Measurements from ENCODE around the gene RPL32.
"Not testable (repeated sequence)": the region's sequence is repeated elsewhere in the genome, so short reads cannot be mapped to it uniquely, and the experiment has no call there.

Gene RPL32

DNA sequence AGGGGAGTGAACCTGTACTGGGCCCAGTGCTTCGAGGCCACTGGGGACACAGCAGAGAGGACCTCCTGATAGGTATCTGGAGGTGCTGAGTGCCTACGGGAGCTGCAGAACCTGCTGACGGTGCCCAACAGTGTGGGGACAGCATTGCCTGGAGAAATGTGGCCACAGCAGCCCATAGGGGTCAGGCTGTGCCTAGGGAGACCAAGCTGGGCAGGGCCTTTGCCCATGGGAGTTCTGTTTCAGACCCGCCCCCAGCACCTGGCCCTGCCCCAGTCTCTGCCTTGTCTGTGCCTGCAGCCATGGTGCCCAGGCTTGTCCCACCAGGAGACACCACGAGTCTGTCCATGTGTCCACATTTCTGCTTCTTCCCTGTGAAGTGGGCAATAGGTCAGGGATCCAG is 15.3 kb upstream of the RPL32 start:
- TF ChIP-seq CTCF (IDR thresholded peaks at IDR 0.05; ENCODE audit: control extremely low read depth, extremely low read depth, low read depth, missing control alignments) = no peak
- POLR2A ChIA-PET = no interaction called here

GRCh38 chr3:12854565-12854964 is 13.2 kb upstream of the RPL32 start:
- ChIA-PET POLR2A (no interaction called here), CTCF (interaction anchor here (1.2 to 3.2 kb wide), 4 partner anchors 13 to 129 kb away, joined by 3 to 17 read pairs (median 8); partner anchors contain the start of gene RPL32)
- TF ChIP-seq CTCF (IDR thresholded peaks at IDR 0.05; ENCODE audit: control extremely low read depth, extremely low read depth, low read depth, missing control alignments) = no peak
- DNase-seq (ENCODE audit: extremely low spot score) = no peak

More for the DNA sequence above, 15.3 kb upstream of the RPL32 start:
- no peak for DNase-seq (ENCODE audit: extremely low spot score)
- CTCF ChIA-PET = interaction anchor here (2.8 to 3.2 kb wide), 2 partner anchors 10 to 15 kb away, joined by 12 to 17 read pairs; partner anchors contain the start of gene RPL32

DNA sequence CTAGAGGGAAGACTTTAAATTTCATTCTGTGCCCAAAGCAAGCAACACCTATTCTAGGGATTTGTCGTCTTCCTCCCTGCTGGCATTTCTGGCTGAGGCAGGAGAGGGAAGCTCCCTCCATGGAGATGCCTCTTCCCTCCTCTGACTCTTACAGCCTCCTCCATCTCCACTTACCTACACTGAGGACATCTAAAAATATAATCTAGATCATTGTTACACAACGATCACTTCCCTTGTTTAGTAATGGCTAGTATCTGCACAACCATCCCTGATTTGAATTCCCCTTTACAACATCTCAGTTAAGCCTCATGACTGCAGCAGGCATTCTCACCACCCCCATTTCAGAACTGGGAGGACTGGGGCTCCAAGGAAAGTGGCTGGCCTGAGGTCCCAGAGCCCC is 12.5 kb upstream of the RPL32 start:
- POLR2A ChIA-PET; DNase-seq (ENCODE audit: extremely low spot score): not testable (repeated sequence)
- CTCF ChIA-PET = interaction anchor here (1.3 to 3.2 kb wide), 3 partner anchors 12 to 38 kb away, joined by 4 to 17 read pairs (median 13); partner anchors contain the start of gene RPL32

- DNase-seq (ENCODE audit: extremely low spot score) = no peak
- ChIA-PET POLR2A (no interaction called here), CTCF (interaction anchor here (0.7 to 3.1 kb wide), 6 partner anchors 10 to 40 kb away, joined by 3 to 17 read pairs (median 4); partner anchors contain the start of gene RPL32)
- no peak for TF ChIP-seq CTCF (IDR thresholded peaks at IDR 0.05; ENCODE audit: control extremely low read depth, extremely low read depth, low read depth, missing control alignments)
Observed at GRCh38 chr3:12852201-12852600, 10.8 kb upstream of the RPL32 start.

- TF ChIP-seq CTCF (IDR thresholded peaks at IDR 0.05; ENCODE audit: control extremely low read depth, extremely low read depth, low read depth, missing control alignments) = no peak
- ChIA-PET POLR2A (interaction anchor here (0.6 to 1.6 kb wide), 2 partner anchors 11 to 13 kb away, joined by 4 to 7 read pairs; no protein-coding TSS in a partner anchor), CTCF (interaction anchor here (1.0 kb wide), 1 partner anchor 15 kb away, joined by 3 read pairs; no protein-coding TSS in a partner anchor)
- no peak for DNase-seq (ENCODE audit: extremely low spot score)
Observed at GRCh38 chr3:12845811-12846210, 4.4 kb upstream of the RPL32 start.

GRCh38 chr3:12842469-12842868 is 1.1 kb upstream of the RPL32 start:
- CTCF ChIA-PET = interaction anchor here (1.0 to 6.3 kb wide), 23 partner anchors 9 to 1282 kb away, joined by 3 to 87 read pairs (median 7); partner anchors contain the start of genes CAND2, CHCHD4, TMEM40 and TMEM43
- no peak for DNase-seq (ENCODE audit: extremely low spot score)
- POLR2A ChIA-PET = interaction anchor here (2.4 kb wide), 1 partner anchor 10 kb away, joined by 18 read pairs; no protein-coding TSS in a partner anchor
- no peak for TF ChIP-seq CTCF (IDR thresholded peaks at IDR 0.05; ENCODE audit: control extremely low read depth, extremely low read depth, low read depth, missing control alignments)

DNA sequence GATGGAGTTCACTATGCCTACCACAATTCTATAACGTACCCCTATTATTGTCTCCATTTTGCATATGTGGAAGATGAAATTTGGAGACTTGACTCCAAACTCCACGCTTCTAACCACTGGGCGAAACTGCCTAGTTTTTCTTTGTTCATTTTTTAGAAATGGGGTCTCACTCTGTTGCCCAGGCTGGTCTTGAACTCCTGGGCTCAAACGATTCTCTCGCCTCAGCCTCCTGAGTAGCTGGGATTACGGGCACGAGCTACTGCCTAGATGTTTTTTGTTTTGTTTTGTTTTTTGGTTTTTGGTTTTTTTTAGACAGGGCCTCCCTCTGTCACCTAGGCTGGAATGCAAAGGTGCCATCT is 584 bp upstream of the RPL32 start:
- POLR2A ChIA-PET = interaction anchor here (0.5 to 2.4 kb wide), 2 partner anchors 9 to 12 kb away, joined by 3 to 18 read pairs; no protein-coding TSS in a partner anchor
- TF ChIP-seq CTCF (IDR thresholded peaks at IDR 0.05; ENCODE audit: control extremely low read depth, extremely low read depth, low read depth, missing control alignments) = no peak
- no peak for DNase-seq (ENCODE audit: extremely low spot score)
- CTCF ChIA-PET = interaction anchor here (0.6 to 6.3 kb wide), 36 partner anchors 10 to 1283 kb away, joined by 3 to 87 read pairs (median 4); partner anchors contain the start of genes CAND2, CHCHD4, TMEM40 and TMEM43
